HepG2 (cell line): ENCODE measurements around the gene PIAS3. TPM values are rescaled to one million over a fixed set of nuclear protein-coding genes. Genes with fewer than 3 reads are reported as not detected.

Experiments used
- ARID3A ChIP-seq: IDR thresholded peaks from 2 replicates; pipeline ENCODE4 v1.6.1; 2012; ENCODE audit warnings: low read depth, low read length, improper control_type of control experiment
- BCL6 ChIP-seq: IDR thresholded peaks from 2 replicates; pipeline ENCODE4 v1.6.1; 2016; ENCODE audit warnings: missing genetic modification reagents, missing compliant biosample characterization
- BHLHE40 ChIP-seq: IDR thresholded peaks from 2 replicates; pipeline ENCODE4 v1.6.1; 2011; ENCODE audit warnings: low read length, improper control_type of control experiment
- DZIP1 ChIP-seq: sonication (generic); formaldehyde crosslinking; IDR thresholded peaks from 2 replicates; pipeline ENCODE4 v1.5.0; 2020; ENCODE audit warnings: mild to moderate bottlenecking, missing genetic modification reagents
- KMT2A ChIP-seq: sonication (generic); formaldehyde crosslinking; IDR thresholded peaks from 2 replicates; pipeline ENCODE4 v1.4.0; 2020; ENCODE audit warnings: missing genetic modification reagents
- NFE2 ChIP-seq: sonication (generic); formaldehyde crosslinking; IDR thresholded peaks from 2 replicates; pipeline ENCODE4 v1.4.0; 2020; ENCODE audit warnings: missing genetic modification reagents
- NR2F2 ChIP-seq: IDR thresholded peaks from 2 replicates; pipeline ENCODE4 v1.6.1; 2012; ENCODE audit warnings: low read depth, inconsistent platforms, borderline replicate concordance
- PHB2 ChIP-seq: fragments of 450-650 bp; IDR thresholded peaks from 2 replicates; pipeline ENCODE4 v1.6.1; 2018; ENCODE audit not compliant: partially characterized antibody
- PHF8 ChIP-seq: sonication (generic); formaldehyde crosslinking; IDR thresholded peaks from 2 replicates; pipeline ENCODE4 v1.5.0; 2020; ENCODE audit warnings: missing genetic modification reagents
- PRDM15 ChIP-seq: sonication (generic); formaldehyde crosslinking; IDR thresholded peaks from 2 replicates; pipeline ENCODE4 v1.4.0; 2020; ENCODE audit warnings: missing genetic modification reagents
- SATB2 ChIP-seq: sonication (generic); formaldehyde crosslinking; IDR thresholded peaks from 2 replicates; pipeline ENCODE4 v1.5.0; 2020; ENCODE audit warnings: missing genetic modification reagents
- SMAD9 ChIP-seq: sonication (generic); formaldehyde crosslinking; IDR thresholded peaks from 2 replicates; pipeline ENCODE4 v1.5.1; 2020; ENCODE audit warnings: mild to moderate bottlenecking, missing genetic modification reagents
- SRSF9 ChIP-seq: fragments of 200-400 bp; formaldehyde crosslinking; IDR thresholded peaks from 2 replicates; pipeline ENCODE4 v1.6.1; 2018; ENCODE audit warnings: borderline replicate concordance, mild to moderate bottlenecking, low read depth, low read length; ENCODE audit not compliant: insufficient read depth, poor library complexity, severe bottlenecking
- TCF12 ChIP-seq, 2 experiments: fragments of 450-650 bp in 1 of 2; sonication (generic) in 1 of 2; formaldehyde crosslinking in 1 of 2; IDR thresholded peaks; 2 replicates each; pipeline versions ENCODE4 v1.6.1 to v1.8.0; 2017 to 2022; ENCODE audit warnings: antibody characterized with exemption in 1 of 2, mild to moderate bottlenecking in 1 of 2, missing genetic modification reagents in 1 of 2, moderate library complexity in 1 of 2
- ZFP62 ChIP-seq: sonication (generic); formaldehyde crosslinking; IDR thresholded peaks from 2 replicates; pipeline ENCODE4 v1.4.0; 2020; ENCODE audit warnings: missing genetic modification reagents
- ZGPAT ChIP-seq: IDR thresholded peaks from 2 replicates; pipeline ENCODE4 v1.6.1; 2016; ENCODE audit warnings: mild to moderate bottlenecking
- ZNF225 ChIP-seq: sonication (generic); formaldehyde crosslinking; IDR thresholded peaks from 2 replicates; pipeline ENCODE4 v1.4.0; 2020; ENCODE audit warnings: mild to moderate bottlenecking, missing genetic modification reagents
- ZNF30 ChIP-seq: sonication (generic); formaldehyde crosslinking; IDR thresholded peaks from 2 replicates; pipeline ENCODE4 v1.5.0; 2020; ENCODE audit warnings: mild to moderate bottlenecking, missing genetic modification reagents
- ZNF530 ChIP-seq: sonication (generic); formaldehyde crosslinking; IDR thresholded peaks from 2 replicates; pipeline ENCODE4 v1.5.0; 2020; ENCODE audit warnings: low read depth, mild to moderate bottlenecking, missing genetic modification reagents
- ZNF552 ChIP-seq: sonication (generic); formaldehyde crosslinking; IDR thresholded peaks from 2 replicates; pipeline ENCODE4 v1.9.0; 2022; ENCODE audit warnings: missing genetic modification reagents, mild to moderate bottlenecking, borderline replicate concordance
- ZNF792 ChIP-seq: IDR thresholded peaks from 2 replicates; pipeline ENCODE4 v1.6.1; 2016
- polyA plus RNA-seq, 8 experiments: library from polyadenylated mRNA; depleted of rRNA in 3 of 8; stranded (reverse) in 7 of 8; unstranded in 1 of 8; fragments of >200 nt; fragmentation: Illumina TruSeq in 4 of 8; extraction: Trizol in 4 of 8; gene quantifications; 2 replicates each; pipeline versions ENCODE4 v1.2.1 to v1.2.3, GENCODE V29; 2011 to 2016; ENCODE audit warnings: low read depth in 4 of 8, missing spikeins in 1 of 8, mixed read lengths in 1 of 8; ENCODE audit not compliant: insufficient read depth in 1 of 8
- total RNA-seq, 5 experiments: library from RNA; depleted of rRNA; stranded (reverse); fragments of >200 nt; fragmentation: Illumina TruSeq; extraction: Trizol; gene quantifications; 2 replicates each; pipeline ENCODE4 v1.2.3, GENCODE V29; 2016; ENCODE audit warnings: low read depth in 1 of 5

PIAS3 gene
- total and polyA plus RNA-seq, 2 of the 13 experiments (the other 11 are each of a cell fraction or from before 2014, with no cell fraction given) = 3.7 to 8.0 TPM

- no peak for TF ChIP-seq SRSF9
- TF ChIP-seq PHF8 (CRISPR knock-in tag) = peak; percentile 60; the same call in 1 of the 2 replicates
- TF ChIP-seq PHB2 = no peak
- TF ChIP-seq BHLHE40 = no peak
- no peak for TF ChIP-seq TCF12 (IDR thresholded peaks at IDR 0.05)
- no peak for TF ChIP-seq TCF12 (CRISPR knock-in tag; IDR thresholded peaks at IDR 0.05)
- TF ChIP-seq ZNF552 (CRISPR knock-in tag) = no peak
- TF ChIP-seq ZNF792 (CRISPR knock-in tag) = no peak
- no peak for TF ChIP-seq PRDM15 (CRISPR knock-in tag)
- TF ChIP-seq ZNF530 (CRISPR knock-in tag) = no peak
- no peak for TF ChIP-seq ARID3A
- no peak for TF ChIP-seq KMT2A
- no peak for TF ChIP-seq SMAD9 (CRISPR knock-in tag)
- no peak for TF ChIP-seq DZIP1 (CRISPR knock-in tag)
- TF ChIP-seq SATB2 (CRISPR knock-in tag) = 0 out of 2 replicates have a peak, but pooled peaks have one; percentile 48
- TF ChIP-seq ZFP62 = no peak
- TF ChIP-seq NFE2 = no peak
- TF ChIP-seq ZNF225 (CRISPR knock-in tag) = no peak
- TF ChIP-seq NR2F2 = no peak
- TF ChIP-seq ZNF30 (CRISPR knock-in tag) = no peak
- TF ChIP-seq ZGPAT (CRISPR knock-in tag) = peak; percentile 51; the same call in 1 of the 2 replicates
- 0 out of 2 replicates have a peak, but pooled peaks have one; percentile 9 for TF ChIP-seq BCL6 (CRISPR knock-in tag)
Measured at GRCh38 chr1:145858901-145859490, at the start of gene PIAS3 (continued).
